ENCODE data around the gene KAZALD1. TPM values are rescaled to one million over a fixed set of nuclear protein-coding genes. Genes with fewer than 3 reads are reported as not detected.
A peak's percentile ranks its signal among the peaks of the same experiment; 100 is the strongest.

KAZALD1 gene
- total RNA-seq, 6 experiments from 2014 or later, result 0.22 to 1.1 (median 0.57) TPM

DNA sequence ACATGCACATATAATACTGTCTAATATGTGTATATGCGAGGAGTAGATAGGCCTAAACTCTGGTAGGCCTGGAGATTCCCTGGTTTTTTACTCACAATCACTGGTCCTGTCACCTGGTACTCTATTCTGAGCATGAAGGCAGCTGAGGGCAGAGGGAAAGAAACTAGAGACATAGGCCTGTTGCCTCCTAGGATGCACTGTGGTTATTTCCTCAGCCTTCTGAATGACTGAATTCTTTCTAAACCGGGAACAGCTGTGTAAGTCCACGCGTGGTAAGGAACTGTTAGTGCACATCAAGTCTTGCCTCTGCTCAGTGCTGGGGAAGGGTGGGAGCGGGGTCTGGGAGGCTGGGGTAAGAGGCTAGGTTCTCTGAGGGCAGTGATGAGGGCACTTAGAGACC lies 7.7 kb downstream of the KAZALD1 start:
- peaks cover 0 to 21% (median 4%) of the 10 kb centered on the region in 4 donors for H3K4me1 ChIP-seq
- ATAC-seq, result no peak
- intact Hi-C loops (cut with DNase I), result no loop called here
- no peaks in the 10 kb centered on the region for H3K9me3 ChIP-seq
- no peaks in the 10 kb centered on the region for H3K36me3 ChIP-seq
- TF ChIP-seq, protein P1, sequence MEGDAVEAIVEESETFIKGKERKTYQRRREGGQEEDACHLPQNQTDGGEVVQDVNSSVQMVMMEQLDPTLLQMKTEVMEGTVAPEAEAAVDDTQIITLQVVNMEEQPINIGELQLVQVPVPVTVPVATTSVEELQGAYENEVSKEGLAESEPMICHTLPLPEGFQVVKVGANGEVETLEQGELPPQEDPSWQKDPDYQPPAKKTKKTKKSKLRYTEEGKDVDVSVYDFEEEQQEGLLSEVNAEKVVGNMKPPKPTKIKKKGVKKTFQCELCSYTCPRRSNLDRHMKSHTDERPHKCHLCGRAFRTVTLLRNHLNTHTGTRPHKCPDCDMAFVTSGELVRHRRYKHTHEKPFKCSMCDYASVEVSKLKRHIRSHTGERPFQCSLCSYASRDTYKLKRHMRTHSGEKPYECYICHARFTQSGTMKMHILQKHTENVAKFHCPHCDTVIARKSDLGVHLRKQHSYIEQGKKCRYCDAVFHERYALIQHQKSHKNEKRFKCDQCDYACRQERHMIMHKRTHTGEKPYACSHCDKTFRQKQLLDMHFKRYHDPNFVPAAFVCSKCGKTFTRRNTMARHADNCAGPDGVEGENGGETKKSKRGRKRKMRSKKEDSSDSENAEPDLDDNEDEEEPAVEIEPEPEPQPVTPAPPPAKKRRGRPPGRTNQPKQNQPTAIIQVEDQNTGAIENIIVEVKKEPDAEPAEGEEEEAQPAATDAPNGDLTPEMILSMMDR (IDR thresholded peaks at IDR 0.05), result no peak
- TF ChIP-seq POLR2A (IDR thresholded peaks at IDR 0.05), result no peak
- H3K27ac ChIP-seq, result no peak overlapping the region
- no peak overlapping the region for H3K4me3 ChIP-seq
- 63% methylated on average over 5 of the region's 5 CpGs for WGBS (ENCODE audit: insufficient coverage, low coverage, low lambda C conversion rate, missing lambda C conversion rate)
- no peaks in the 10 kb centered on the region for H3K27me3 ChIP-seq
- no peak for DNase-seq

DNA sequence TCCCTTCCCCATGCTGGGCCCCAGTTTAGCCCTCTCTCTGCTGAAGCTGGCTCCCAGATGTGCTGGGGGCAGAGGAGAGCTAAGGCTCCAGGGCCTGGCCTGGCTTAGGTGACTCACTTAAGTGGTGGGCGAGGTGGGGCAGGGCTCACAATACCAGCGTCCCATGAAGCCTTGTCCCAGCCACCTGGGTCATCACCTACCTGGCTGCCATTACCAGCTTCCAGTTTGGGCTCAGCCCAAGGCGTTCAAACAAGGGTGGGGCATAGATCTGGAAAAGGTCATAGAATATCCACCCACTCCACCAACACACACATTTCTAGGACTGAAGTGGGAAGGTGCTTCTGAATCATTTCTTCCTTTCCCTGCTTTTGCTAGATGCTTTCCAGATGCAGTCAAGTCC lies 8.3 kb downstream of the KAZALD1 start:
- H3K4me1 ChIP-seq, result peaks cover 0 to 21% (median 4%) of the 10 kb centered on the region in 4 donors
- no peak overlapping the region for H3K27ac ChIP-seq
- no peaks in the 10 kb centered on the region for H3K9me3 ChIP-seq
- 33% methylated on average over 1 of the region's 3 CpGs for WGBS (ENCODE audit: insufficient coverage, low coverage, low lambda C conversion rate, missing lambda C conversion rate)
- no peak for ATAC-seq
- no peak for TF ChIP-seq POLR2A (IDR thresholded peaks at IDR 0.05)
- TF ChIP-seq, protein P1 (IDR thresholded peaks at IDR 0.05), result no peak
- no peak overlapping the region for H3K4me3 ChIP-seq
- no peaks in the 10 kb centered on the region for H3K27me3 ChIP-seq
- no peak for DNase-seq
- intact Hi-C loops (cut with DNase I), result no loop called here
- H3K36me3 ChIP-seq, result no peaks in the 10 kb centered on the region

DNA sequence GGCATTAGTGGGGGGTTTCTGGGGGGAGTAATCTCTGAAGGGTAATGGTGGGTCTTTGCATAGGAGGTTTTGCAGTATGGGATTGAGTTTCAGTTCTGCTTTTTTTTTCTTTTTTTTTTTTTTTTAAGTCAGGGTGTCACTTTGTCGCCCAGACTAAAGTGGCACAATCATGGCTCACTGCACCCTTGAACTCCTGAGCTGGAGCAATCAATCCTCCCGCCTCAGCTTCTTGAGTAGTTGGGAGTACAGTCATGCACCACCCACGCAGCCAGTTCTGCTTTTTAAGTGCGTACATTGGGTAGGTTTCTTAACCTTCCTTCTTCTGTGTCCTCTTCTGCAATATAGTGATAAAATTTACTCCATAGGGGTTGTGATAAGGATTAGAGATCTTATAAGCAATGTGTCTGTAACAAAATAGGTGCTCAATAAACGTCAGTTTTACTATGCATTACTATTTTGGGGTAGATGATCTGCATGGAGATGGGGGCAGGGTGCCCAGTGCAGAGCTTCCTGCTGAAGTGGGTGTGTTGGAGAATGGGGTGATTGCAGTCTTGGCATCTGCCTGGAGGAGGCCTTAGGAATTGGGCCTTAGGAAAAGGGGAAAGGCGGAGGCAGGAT lies 9.6 kb downstream of the KAZALD1 start:
- intact Hi-C loops (cut with DNase I), result no loop called here
- no peak for DNase-seq
- TF ChIP-seq POLR2A (IDR thresholded peaks at IDR 0.05), result no peak
- TF ChIP-seq, protein P1 (IDR thresholded peaks at IDR 0.05), result no peak
- H3K36me3 ChIP-seq, result no peaks in the 10 kb centered on the region
- no peak overlapping the region for H3K4me3 ChIP-seq
- no peaks in the 10 kb centered on the region for H3K9me3 ChIP-seq
- no peak overlapping the region for H3K27ac ChIP-seq
- no peaks in the 10 kb centered on the region for H3K27me3 ChIP-seq
- peak in 2 of 4 donors; percentile 20 to 31 for ATAC-seq
- 48% methylated on average over 5 of the region's 6 CpGs for WGBS (ENCODE audit: insufficient coverage, low coverage, low lambda C conversion rate, missing lambda C conversion rate)
- peaks cover 0 to 15% (median 4%) of the 10 kb centered on the region in 4 donors for H3K4me1 ChIP-seq

DNA sequence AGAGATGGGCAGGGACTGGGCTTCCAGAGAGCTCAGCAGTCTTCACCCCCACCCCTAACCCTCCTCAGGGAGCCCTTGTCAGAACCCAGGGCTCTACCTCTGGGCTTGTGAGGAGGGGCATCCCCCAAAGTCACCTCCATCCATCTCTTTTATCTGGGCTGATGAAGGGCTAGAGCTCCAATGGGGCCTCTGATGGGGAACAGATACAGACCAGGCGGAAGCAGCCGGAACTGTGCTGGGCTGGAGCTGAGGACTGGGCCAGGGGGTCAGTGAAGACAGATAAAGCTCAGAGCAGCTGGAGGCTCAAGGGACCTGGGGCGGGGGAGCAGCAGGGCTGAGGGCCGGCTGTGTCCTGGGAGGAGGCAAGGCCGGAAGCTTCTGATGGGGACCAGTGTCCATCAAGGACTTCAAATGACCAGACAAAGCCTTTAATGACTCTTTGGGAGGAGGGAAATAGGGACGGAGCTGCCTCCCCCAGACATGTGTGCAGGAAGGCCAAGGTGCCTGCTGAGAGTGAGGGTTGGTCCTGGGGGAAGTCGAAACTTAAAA lies 10.2 kb downstream of the KAZALD1 start:
- DNase-seq (no peak), ATAC-seq (no peak)
- Histone ChIP-seq H3K4me1 (peaks cover 0 to 9% (median 4%) of the 10 kb centered on the region in 4 donors), H3K4me3 (no peak overlapping the region), H3K27me3 (no peaks in the 10 kb centered on the region), H3K9me3 (no peaks in the 10 kb centered on the region), H3K36me3 (no peaks in the 10 kb centered on the region), H3K27ac (no peak overlapping the region)
- intact Hi-C loops (cut with DNase I), result no loop called here
- 65% methylated on average over 7 of the region's 7 CpGs for WGBS (ENCODE audit: insufficient coverage, low coverage, low lambda C conversion rate, missing lambda C conversion rate)
- no peak for TF ChIP-seq POLR2A (IDR thresholded peaks at IDR 0.05)
- TF ChIP-seq, protein P1 (IDR thresholded peaks at IDR 0.05), result no peak
